WTC11 (cell line): ENCODE data around the gene RNF103. TPM values are rescaled to one million over a fixed set of nuclear protein-coding genes. Genes with fewer than 3 reads are reported as not detected.

Experiments used
- ATAC-seq: fragments of 200-7000 bp; cut with Tn5 transposase; 2 replicates; pipeline ENCODE4 v1.10.0; 2021; ENCODE audit warnings: mild to moderate bottlenecking, moderate library complexity
- CTCF ChIA-PET: fragments of 300-600 bp; sonication (Branson Sonifier 250); formaldehyde crosslinking; loops from one replicate; lab custom pipeline; 2021; ENCODE audit warnings: antibody characterized with exemption; lab: Charles Lee
- POLR2A ChIA-PET: fragments of 350-600 bp; sonication (Branson Sonifier 250); formaldehyde crosslinking; loops from one replicate; lab custom pipeline; 2021; ENCODE audit warnings: antibody characterized with exemption; lab: Charles Lee
- DNase-seq: peaks from one replicate; pipeline ENCODE4 v3.0.0; 2021; ENCODE audit warnings: low spot score
- H3K27ac Mint-ChIP-seq: 2 replicates; pipeline ENCODE4 v1.8.0; 2021; ENCODE audit warnings: mixed read lengths
- H3K27me3 Mint-ChIP-seq: 2 replicates; pipeline ENCODE4 v1.8.0; 2021; ENCODE audit warnings: low read depth, mild to moderate bottlenecking, moderate library complexity, mixed read lengths
- H3K36me3 Mint-ChIP-seq: 2 replicates; pipeline ENCODE4 v1.8.0; 2021; ENCODE audit warnings: mixed read lengths
- H3K4me1 Mint-ChIP-seq: 2 replicates; pipeline ENCODE4 v1.8.0; 2022; ENCODE audit warnings: mixed read lengths
- H3K4me3 Mint-ChIP-seq: 2 replicates; pipeline ENCODE4 v1.8.0; 2021; ENCODE audit warnings: mild to moderate bottlenecking, moderate library complexity, mixed read lengths
- H3K9me3 Mint-ChIP-seq: 2 replicates; pipeline ENCODE4 v1.8.0; 2021; ENCODE audit warnings: mixed read lengths
- AFF4 ChIP-seq: sonication (generic); formaldehyde crosslinking; IDR thresholded peaks from 2 replicates; pipeline ENCODE4 v1.8.1; 2023; ENCODE audit warnings: mild to moderate bottlenecking, missing genetic modification reagents, borderline replicate concordance
- AR ChIP-seq: fragments of 250-450 bp; sonication (Bioruptor Pico); IDR thresholded peaks from 2 replicates; pipeline ENCODE4 v1.9.0; 2021; ENCODE audit warnings: mild to moderate bottlenecking
- ATF6 ChIP-seq: sonication (generic); formaldehyde crosslinking; IDR thresholded peaks from 2 replicates; pipeline ENCODE4 v1.8.1; 2023; ENCODE audit warnings: mild to moderate bottlenecking, missing genetic modification reagents
- CDX4 ChIP-seq: fragments of 250-450 bp; sonication (Bioruptor Pico); IDR thresholded peaks from 2 replicates; pipeline ENCODE4 v1.9.0; 2021; ENCODE audit warnings: moderate library complexity, mild to moderate bottlenecking, inconsistent platforms, borderline replicate concordance
- CREB1 ChIP-seq: sonication (generic); formaldehyde crosslinking; IDR thresholded peaks from 2 replicates; pipeline ENCODE4 v1.8.0; 2023; ENCODE audit warnings: mild to moderate bottlenecking, missing genetic modification reagents
- E2F1 ChIP-seq: sonication (generic); formaldehyde crosslinking; IDR thresholded peaks from 2 replicates; pipeline ENCODE4 v1.8.0; 2022; ENCODE audit warnings: mild to moderate bottlenecking, missing genetic modification reagents
- ETV6 ChIP-seq: sonication (generic); formaldehyde crosslinking; IDR thresholded peaks from 2 replicates; pipeline ENCODE4 v1.8.1; 2022; ENCODE audit warnings: mild to moderate bottlenecking, missing genetic modification reagents
- GABPB1 ChIP-seq: sonication (generic); formaldehyde crosslinking; IDR thresholded peaks from 2 replicates; pipeline ENCODE4 v1.8.1; 2023; ENCODE audit warnings: mild to moderate bottlenecking, missing genetic modification reagents
- GTF2I ChIP-seq: fragments of 250-450 bp; sonication (Bioruptor Pico); conservative IDR thresholded peaks from 2 replicates; pipeline ENCODE4 v1.4.0; 2021; ENCODE audit warnings: mild to moderate bottlenecking
- IRF1 ChIP-seq: sonication (generic); formaldehyde crosslinking; IDR thresholded peaks from 2 replicates; pipeline ENCODE4 v1.8.0; 2023; ENCODE audit warnings: missing genetic modification reagents
- JAZF1 ChIP-seq: fragments of 250-450 bp; sonication (Bioruptor Pico); IDR thresholded peaks from 2 replicates; pipeline ENCODE4 v1.9.0; 2021; ENCODE audit warnings: moderate library complexity, mild to moderate bottlenecking, inconsistent platforms
- MAX ChIP-seq: sonication (generic); formaldehyde crosslinking; IDR thresholded peaks from 2 replicates; pipeline ENCODE4 v1.8.0; 2022; ENCODE audit warnings: mild to moderate bottlenecking, missing genetic modification reagents
- NFE2L1 ChIP-seq: sonication (generic); formaldehyde crosslinking; IDR thresholded peaks from 2 replicates; pipeline ENCODE4 v1.8.1; 2023; ENCODE audit warnings: missing genetic modification reagents
- NR2C2 ChIP-seq: sonication (generic); formaldehyde crosslinking; IDR thresholded peaks from 2 replicates; pipeline ENCODE4 v1.8.0; 2022; ENCODE audit warnings: mild to moderate bottlenecking, missing genetic modification reagents
- NR3C1 ChIP-seq: sonication (generic); formaldehyde crosslinking; conservative IDR thresholded peaks from 2 replicates; pipeline ENCODE4 v1.8.1; 2023; ENCODE audit warnings: low read depth, mild to moderate bottlenecking, missing genetic modification reagents
- SMAD4 ChIP-seq: sonication (generic); formaldehyde crosslinking; IDR thresholded peaks from 2 replicates; pipeline ENCODE4 v1.8.0; 2022; ENCODE audit warnings: mild to moderate bottlenecking, missing genetic modification reagents
- TEAD4 ChIP-seq: sonication (generic); formaldehyde crosslinking; IDR thresholded peaks from 2 replicates; pipeline ENCODE4 v1.8.0; 2022; ENCODE audit warnings: mild to moderate bottlenecking, missing genetic modification reagents
- USF2 ChIP-seq: sonication (generic); formaldehyde crosslinking; IDR thresholded peaks from 2 replicates; pipeline ENCODE4 v1.8.1; 2023; ENCODE audit warnings: mild to moderate bottlenecking, missing genetic modification reagents, moderate library complexity
- ZMAT4 ChIP-seq: fragments of 250-450 bp; sonication (Bioruptor Pico); IDR thresholded peaks from 2 replicates; pipeline ENCODE4 v1.9.0; 2021; ENCODE audit warnings: mild to moderate bottlenecking
- ZNF138 ChIP-seq: sonication (generic); formaldehyde crosslinking; conservative IDR thresholded peaks from 2 replicates; pipeline ENCODE4 v1.8.1; 2022; ENCODE audit warnings: mild to moderate bottlenecking, moderate library complexity, missing genetic modification reagents
- ZNF219 ChIP-seq: sonication (generic); formaldehyde crosslinking; IDR thresholded peaks from 2 replicates; pipeline ENCODE4 v1.8.0; 2023; ENCODE audit warnings: missing genetic modification reagents, mild to moderate bottlenecking, borderline replicate concordance
- ZNF263 ChIP-seq: sonication (generic); formaldehyde crosslinking; IDR thresholded peaks from 2 replicates; pipeline ENCODE4 v1.8.1; 2022; ENCODE audit warnings: low read depth, mild to moderate bottlenecking, moderate library complexity, missing genetic modification reagents
- ZNF317 ChIP-seq: sonication (generic); formaldehyde crosslinking; IDR thresholded peaks from 2 replicates; pipeline ENCODE4 v1.8.1; 2023; ENCODE audit warnings: low read depth, mild to moderate bottlenecking, moderate library complexity, missing genetic modification reagents, borderline replicate concordance
- total RNA-seq: library from RNA; stranded (reverse); gene quantifications from 3 replicates; pipeline ENCODE4 v1.2.3, GENCODE V29; 2021

RNF103 gene
- total RNA-seq, 1 experiment from 2014 or later, result 6.8 TPM

GRCh38 chr2:86580560-86580959 is 43.1 kb downstream of the RNF103 start:
- TF ChIP-seq NR2C2 (no peak), ZMAT4 (CRISPR knock-in tag) (no peak), ATF6 (CRISPR knock-in tag) (no peak), ZNF219 (CRISPR knock-in tag) (no peak), AR (CRISPR knock-in tag) (no peak), ZNF138 (CRISPR knock-in tag) (no peak), NFE2L1 (no peak), NR3C1 (CRISPR knock-in tag) (no peak), GABPB1 (no peak), ZNF263 (CRISPR knock-in tag) (no peak)
- H3K4me3 Mint-ChIP-seq, result no peak overlapping the region
- DNase-seq (no peak), ATAC-seq (no peak)
- H3K9me3 Mint-ChIP-seq, result peaks cover 17% of the 10 kb centered on the region
- H3K36me3 Mint-ChIP-seq, result no peaks in the 10 kb centered on the region
- peaks cover 5% of the 10 kb centered on the region for H3K27me3 Mint-ChIP-seq
- H3K27ac Mint-ChIP-seq, result no peak overlapping the region
- ChIA-PET CTCF (no interaction called here), POLR2A (no interaction called here)
- no peaks in the 10 kb centered on the region for H3K4me1 Mint-ChIP-seq

GRCh38 chr2:86577817-86578456 is 45.7 kb downstream of the RNF103 start:
- no peak for DNase-seq
- CTCF ChIA-PET, result no interaction called here
- Mint-ChIP-seq H3K4me3 (no peak overlapping the region), H3K27me3 (peaks cover 5% of the 10 kb centered on the region), H3K9me3 (peaks cover 17% of the 10 kb centered on the region), H3K4me1 (no peaks in the 10 kb centered on the region), H3K27ac (no peak overlapping the region), H3K36me3 (no peaks in the 10 kb centered on the region)
- no peak for ATAC-seq
- POLR2A ChIA-PET, result no interaction called here
- TF ChIP-seq ETV6 (CRISPR knock-in tag), result no peak
- no peak for TF ChIP-seq JAZF1
- TF ChIP-seq E2F1 (CRISPR knock-in tag), result no peak
- TF ChIP-seq MAX (CRISPR knock-in tag), result no peak
- TF ChIP-seq TEAD4, result no peak
- TF ChIP-seq GTF2I (CRISPR knock-in tag), result no peak
- TF ChIP-seq ZNF219 (CRISPR knock-in tag), result no peak
- TF ChIP-seq AFF4 (CRISPR knock-in tag), result no peak
- no peak for TF ChIP-seq IRF1
- no peak for TF ChIP-seq USF2 (CRISPR knock-in tag)
- no peak for TF ChIP-seq CREB1 (CRISPR knock-in tag)
- TF ChIP-seq CDX4 (CRISPR knock-in tag), result no peak
- TF ChIP-seq ZNF317, result no peak
- no peak for TF ChIP-seq SMAD4 (CRISPR knock-in tag)
